HepG2 (cell line): ENCODE results near the gene GDE1. TPM values are rescaled to one million over a fixed set of nuclear protein-coding genes. Genes with fewer than 3 reads are reported as not detected.

ENCODE experiments used
- BCL3 ChIP-seq: sonication (generic); formaldehyde crosslinking; IDR thresholded peaks from 2 replicates; pipeline ENCODE4 v1.5.1; 2020; ENCODE audit warnings: mild to moderate bottlenecking, missing genetic modification reagents, moderate library complexity
- GABPA ChIP-seq, 2 experiments: IDR thresholded peaks; 2 replicates each; pipeline ENCODE4 v1.6.1; 2011 to 2016; ENCODE audit warnings: low read depth in 2 of 2, low read length in 1 of 2, missing biosample characterization in 1 of 2, missing genetic modification characterization in 1 of 2
- GPBP1L1 ChIP-seq: sonication (generic); formaldehyde crosslinking; IDR thresholded peaks from 2 replicates; pipeline ENCODE4 v1.5.0; 2020; ENCODE audit warnings: mild to moderate bottlenecking, missing genetic modification reagents
- RELA ChIP-seq: sonication (generic); formaldehyde crosslinking; IDR thresholded peaks from 2 replicates; pipeline ENCODE4 v1.4.0; 2020; ENCODE audit warnings: missing genetic modification reagents
- SIN3A ChIP-seq: IDR thresholded peaks from 2 replicates; pipeline ENCODE4 v1.6.1; 2011; ENCODE audit warnings: low read depth, mild to moderate bottlenecking, control low read depth, low read length, borderline replicate concordance
- TP53 ChIP-seq: sonication (generic); formaldehyde crosslinking; conservative IDR thresholded peaks from 2 replicates; pipeline ENCODE4 v1.4.0; 2020; ENCODE audit warnings: missing genetic modification reagents
- YEATS4 ChIP-seq: sonication (generic); formaldehyde crosslinking; IDR thresholded peaks from 2 replicates; pipeline ENCODE4 v1.4.0; 2020; ENCODE audit warnings: missing genetic modification reagents, borderline replicate concordance
- ZFP90 ChIP-seq: sonication (generic); formaldehyde crosslinking; IDR thresholded peaks from 2 replicates; pipeline ENCODE4 v1.8.0; 2022; ENCODE audit warnings: missing genetic modification reagents, mild to moderate bottlenecking, inconsistent platforms, borderline replicate concordance
- ZNF251 ChIP-seq: sonication (generic); formaldehyde crosslinking; IDR thresholded peaks from 2 replicates; pipeline ENCODE4 v1.9.0; 2021; ENCODE audit warnings: mild to moderate bottlenecking, missing genetic modification reagents
- ZNF3 ChIP-seq: IDR thresholded peaks from 2 replicates; pipeline ENCODE4 v1.7.0; 2017; ENCODE audit warnings: inconsistent platforms
- ZNF530 ChIP-seq: sonication (generic); formaldehyde crosslinking; IDR thresholded peaks from 2 replicates; pipeline ENCODE4 v1.5.0; 2020; ENCODE audit warnings: low read depth, mild to moderate bottlenecking, missing genetic modification reagents
- ZNF562 ChIP-seq: sonication (generic); formaldehyde crosslinking; IDR thresholded peaks from 2 replicates; pipeline ENCODE4 v1.8.0; 2022; ENCODE audit warnings: missing genetic modification reagents, borderline replicate concordance
- polyA plus RNA-seq, 8 experiments: library from polyadenylated mRNA; depleted of rRNA in 3 of 8; stranded (reverse) in 7 of 8; unstranded in 1 of 8; fragments of >200 nt; fragmentation: Illumina TruSeq in 4 of 8; extraction: Trizol in 4 of 8; gene quantifications; 2 replicates each; pipeline versions ENCODE4 v1.2.1 to v1.2.3, GENCODE V29; 2011 to 2016; ENCODE audit warnings: low read depth in 4 of 8, missing spikeins in 1 of 8, mixed read lengths in 1 of 8; ENCODE audit not compliant: insufficient read depth in 1 of 8
- total RNA-seq, 5 experiments: library from RNA; depleted of rRNA; stranded (reverse); fragments of >200 nt; fragmentation: Illumina TruSeq; extraction: Trizol; gene quantifications; 2 replicates each; pipeline ENCODE4 v1.2.3, GENCODE V29; 2016; ENCODE audit warnings: low read depth in 1 of 5
- TF ChIP-seq, protein P1 (sequence below): sonication (generic); formaldehyde crosslinking; conservative IDR thresholded peaks from 2 replicates; pipeline ENCODE4 v1.8.0; 2022; ENCODE audit warnings: low read depth, missing genetic modification reagents
- TF ChIP-seq, protein P2 (sequence below): sonication (generic); formaldehyde crosslinking; IDR thresholded peaks from 2 replicates; pipeline ENCODE4 v1.4.0; 2020; ENCODE audit warnings: missing genetic modification reagents
- TF ChIP-seq, protein P3 (sequence below): sonication (generic); formaldehyde crosslinking; IDR thresholded peaks from 2 replicates; pipeline ENCODE4 v1.4.0; 2020; ENCODE audit warnings: missing genetic modification reagents

Gene GDE1
- total and polyA plus RNA-seq, 2 of the 13 experiments (the other 11 are each of a cell fraction or from before 2014, with no cell fraction given) = 35.9 to 59.0 TPM

GRCh38 chr16:19521471-19522396 is at the start of gene GDE1 (continued):
- TF ChIP-seq, protein P1, sequence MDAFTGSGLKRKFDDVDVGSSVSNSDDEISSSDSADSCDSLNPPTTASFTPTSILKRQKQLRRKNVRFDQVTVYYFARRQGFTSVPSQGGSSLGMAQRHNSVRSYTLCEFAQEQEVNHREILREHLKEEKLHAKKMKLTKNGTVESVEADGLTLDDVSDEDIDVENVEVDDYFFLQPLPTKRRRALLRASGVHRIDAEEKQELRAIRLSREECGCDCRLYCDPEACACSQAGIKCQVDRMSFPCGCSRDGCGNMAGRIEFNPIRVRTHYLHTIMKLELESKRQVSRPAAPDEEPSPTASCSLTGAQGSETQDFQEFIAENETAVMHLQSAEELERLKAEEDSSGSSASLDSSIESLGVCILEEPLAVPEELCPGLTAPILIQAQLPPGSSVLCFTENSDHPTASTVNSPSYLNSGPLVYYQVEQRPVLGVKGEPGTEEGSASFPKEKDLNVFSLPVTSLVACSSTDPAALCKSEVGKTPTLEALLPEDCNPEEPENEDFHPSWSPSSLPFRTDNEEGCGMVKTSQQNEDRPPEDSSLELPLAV (CRISPR knock-in tag) = no peak
- no peak for TF ChIP-seq GABPA (IDR thresholded peaks at IDR 0.05; ENCODE audit: low read depth, low read length)
- TF ChIP-seq GABPA (CRISPR knock-in tag; IDR thresholded peaks at IDR 0.05; ENCODE audit: low read depth) = peak; percentile 34; the same call in 1 of the 2 replicates
- TF ChIP-seq SIN3A = peak; percentile 97; the same call in 1 of the 2 replicates
- peak; percentile 98; the same call in 1 of the 2 replicates for TF ChIP-seq BCL3 (CRISPR knock-in tag)
- TF ChIP-seq ZNF562 (CRISPR knock-in tag) = no peak
- no peak for TF ChIP-seq ZNF3 (CRISPR knock-in tag)
- no peak for TF ChIP-seq ZNF530 (CRISPR knock-in tag)
- TF ChIP-seq GPBP1L1 = no peak
- no peak for TF ChIP-seq ZNF251
- peak; percentile 63 for TF ChIP-seq YEATS4 (CRISPR knock-in tag)
- TF ChIP-seq, protein P2, sequence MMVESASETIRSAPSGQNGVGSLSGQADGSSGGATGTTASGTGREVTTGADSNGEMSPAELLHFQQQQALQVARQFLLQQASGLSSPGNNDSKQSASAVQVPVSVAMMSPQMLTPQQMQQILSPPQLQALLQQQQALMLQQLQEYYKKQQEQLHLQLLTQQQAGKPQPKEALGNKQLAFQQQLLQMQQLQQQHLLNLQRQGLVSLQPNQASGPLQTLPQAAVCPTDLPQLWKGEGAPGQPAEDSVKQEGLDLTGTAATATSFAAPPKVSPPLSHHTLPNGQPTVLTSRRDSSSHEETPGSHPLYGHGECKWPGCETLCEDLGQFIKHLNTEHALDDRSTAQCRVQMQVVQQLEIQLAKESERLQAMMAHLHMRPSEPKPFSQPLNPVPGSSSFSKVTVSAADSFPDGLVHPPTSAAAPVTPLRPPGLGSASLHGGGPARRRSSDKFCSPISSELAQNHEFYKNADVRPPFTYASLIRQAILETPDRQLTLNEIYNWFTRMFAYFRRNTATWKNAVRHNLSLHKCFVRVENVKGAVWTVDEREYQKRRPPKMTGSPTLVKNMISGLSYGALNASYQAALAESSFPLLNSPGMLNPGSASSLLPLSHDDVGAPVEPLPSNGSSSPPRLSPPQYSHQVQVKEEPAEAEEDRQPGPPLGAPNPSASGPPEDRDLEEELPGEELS (CRISPR knock-in tag) = peak; percentile 30; the same call in 1 of the 2 replicates
- peak; percentile 75; the same call in 1 of the 2 replicates for TF ChIP-seq RELA (CRISPR knock-in tag)
- TF ChIP-seq TP53 = no peak
- TF ChIP-seq ZFP90 (CRISPR knock-in tag) = no peak; the same call in 1 of the 2 replicates
- TF ChIP-seq, protein P3, sequence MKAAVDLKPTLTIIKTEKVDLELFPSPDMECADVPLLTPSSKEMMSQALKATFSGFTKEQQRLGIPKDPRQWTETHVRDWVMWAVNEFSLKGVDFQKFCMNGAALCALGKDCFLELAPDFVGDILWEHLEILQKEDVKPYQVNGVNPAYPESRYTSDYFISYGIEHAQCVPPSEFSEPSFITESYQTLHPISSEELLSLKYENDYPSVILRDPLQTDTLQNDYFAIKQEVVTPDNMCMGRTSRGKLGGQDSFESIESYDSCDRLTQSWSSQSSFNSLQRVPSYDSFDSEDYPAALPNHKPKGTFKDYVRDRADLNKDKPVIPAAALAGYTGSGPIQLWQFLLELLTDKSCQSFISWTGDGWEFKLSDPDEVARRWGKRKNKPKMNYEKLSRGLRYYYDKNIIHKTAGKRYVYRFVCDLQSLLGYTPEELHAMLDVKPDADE (CRISPR knock-in tag) = no peak
